HepG2 (cell line): ENCODE data around the gene MTMR10. TPM values are rescaled to one million over a fixed set of nuclear protein-coding genes. Genes with fewer than 3 reads are reported as not detected.

Source experiments
- ATAC-seq: fragments of 200-7000 bp; cut with Tn5 transposase; 3 replicates; pipeline ENCODE4 v1.9.1; 2020; ENCODE audit warnings: mild to moderate bottlenecking, moderate library complexity
- BruUV-seq: library from RNA; stranded (reverse); fragments of 400-500 nt; replicated peaks from 2 replicates; lab custom pipeline; 2021; lab: Mats Ljungman, UMichigan
- CTCF ChIA-PET: fragments of 300-600 bp; formaldehyde crosslinking; extraction: SDS; loops from one replicate; lab custom pipeline; 2021; ENCODE audit warnings: low total read pairs, inconsistent platforms, low intra/inter-chr PET ratio; lab: Yijun Ruan, JAX
- POLR2A ChIA-PET: fragments of 350-600 bp; sonication (Branson Sonifier 250); formaldehyde crosslinking; loops from one replicate; lab custom pipeline; 2020; ENCODE audit warnings: antibody characterized with exemption, inconsistent platforms; lab: Yijun Ruan, JAX
- DNase-seq: peaks from one replicate; pipeline ENCODE4 v3.0.0-alpha.2; 2015; ENCODE audit warnings: low spot score
- FAIRE-seq: peaks from 3 replicates; lab custom pipeline; 2011; peaks lifted over from hg19 to GRCh38; lab: Jason Lieb, UNC
- H2AFZ ChIP-seq: one replicate; pipeline ENCODE4 v1.6.1; 2011; ENCODE audit warnings: low read length, inconsistent platforms
- H3K27ac ChIP-seq: fragments of 300-600 bp; 3 replicates; pipeline ENCODE4 v1.8.0; 2011; ENCODE audit warnings: mixed run types, mild to moderate bottlenecking, mixed read lengths, low read length, inconsistent platforms; ENCODE audit not compliant: insufficient read depth; ENCODE audit errors: extremely low read length
- H3K27me3 ChIP-seq, 2 experiments: fragments of 200-600 bp in 1 of 2; 2 replicates in 1 of 2; 3 replicates in 1 of 2; pipeline versions ENCODE4 v1.6.0 to v1.8.0; 2011; ENCODE audit warnings: low read length in 2 of 2, mild to moderate bottlenecking in 2 of 2, moderate library complexity in 2 of 2, inconsistent platforms in 1 of 2; ENCODE audit not compliant: insufficient read depth in 2 of 2, control insufficient read depth in 1 of 2
- H3K36me3 ChIP-seq, 2 experiments: fragments of 200-600 bp in 1 of 2; replicated peaks in 1 of 2; 2 replicates in 1 of 2; 3 replicates in 1 of 2; pipeline versions ENCODE4 v1.5.1 to v1.8.0; 2011; ENCODE audit warnings: low read length in 2 of 2, inconsistent platforms in 1 of 2; ENCODE audit not compliant: insufficient read depth in 2 of 2, control insufficient read depth in 1 of 2
- H3K4me1 ChIP-seq: 2 replicates; pipeline ENCODE4 v1.5.1; 2012; ENCODE audit warnings: low read length, inconsistent platforms; ENCODE audit not compliant: insufficient read depth
- H3K4me2 ChIP-seq: 2 replicates; pipeline ENCODE4 v1.6.0; 2011; ENCODE audit warnings: low read depth, low read length, inconsistent platforms
- H3K4me3 ChIP-seq, 3 experiments: fragments of 200-600 bp in 1 of 3; sonication (generic), shearing (Covaris generic) in 1 of 3; replicated peaks in 1 of 3; 2 replicates each; pipeline ENCODE4 v1.5.1; 2011 to 2016; ENCODE audit warnings: low read length in 3 of 3, inconsistent platforms in 2 of 3, low read depth in 2 of 3, mild to moderate bottlenecking in 2 of 3, control low read depth in 1 of 3, mixed read lengths in 1 of 3; ENCODE audit not compliant: insufficient read depth in 1 of 3
- H3K79me2 ChIP-seq: one replicate; pipeline ENCODE4 v1.6.1; 2011; ENCODE audit warnings: low read length, inconsistent platforms; ENCODE audit not compliant: insufficient read depth
- H3K9ac ChIP-seq: 2 replicates; pipeline ENCODE4 v1.6.0; 2011; ENCODE audit warnings: mild to moderate bottlenecking, low read depth, low read length, inconsistent platforms; ENCODE audit not compliant: insufficient read depth
- H3K9me3 ChIP-seq: 2 replicates; pipeline ENCODE4 v1.5.1; 2012; ENCODE audit warnings: mild to moderate bottlenecking, low read length
- H4K20me1 ChIP-seq: 2 replicates; pipeline ENCODE4 v1.6.0; 2011; ENCODE audit warnings: inconsistent platforms, mild to moderate bottlenecking, low read length, moderate library complexity; ENCODE audit not compliant: insufficient read depth
- MEIS2 ChIP-seq: sonication (generic); formaldehyde crosslinking; IDR thresholded peaks from 2 replicates; pipeline ENCODE4 v1.9.0; 2021; ENCODE audit warnings: mild to moderate bottlenecking, missing genetic modification reagents
- TCF12 ChIP-seq, 2 experiments: fragments of 450-650 bp in 1 of 2; sonication (generic) in 1 of 2; formaldehyde crosslinking in 1 of 2; IDR thresholded peaks; 2 replicates each; pipeline versions ENCODE4 v1.6.1 to v1.8.0; 2017 to 2022; ENCODE audit warnings: antibody characterized with exemption in 1 of 2, mild to moderate bottlenecking in 1 of 2, missing genetic modification reagents in 1 of 2, moderate library complexity in 1 of 2
- WGBS: methylation state at CpG from one replicate; pipeline ENCODE4 v1.1.6; 2017; ENCODE audit warnings: low lambda C conversion rate; 5-methylcytosine and 5-hydroxymethylcytosine counted together
- in situ Hi-C: cut with HindIII; loops from 2 replicates; pipeline ENCODE4 v1.10.0; 2017; ENCODE audit warnings: low pct_unique_long_range_greater_than_20kb; ENCODE audit not compliant: extremely low pct_ligation_motif_present
- intact Hi-C: fragments of 100-400 bp; cut with micrococcal nuclease; formaldehyde crosslinking; loops from one replicate; pipeline ENCODE4 v1.10.0; 2022; ENCODE audit not compliant: unreplicated experiment
- polyA plus RNA-seq, 8 experiments: library from polyadenylated mRNA; depleted of rRNA in 3 of 8; stranded (reverse) in 7 of 8; unstranded in 1 of 8; fragments of >200 nt; fragmentation: Illumina TruSeq in 4 of 8; extraction: Trizol in 4 of 8; gene quantifications; 2 replicates each; pipeline versions ENCODE4 v1.2.1 to v1.2.3, GENCODE V29; 2011 to 2016; ENCODE audit warnings: low read depth in 4 of 8, missing spikeins in 1 of 8, mixed read lengths in 1 of 8; ENCODE audit not compliant: insufficient read depth in 1 of 8
- total RNA-seq, 5 experiments: library from RNA; depleted of rRNA; stranded (reverse); fragments of >200 nt; fragmentation: Illumina TruSeq; extraction: Trizol; gene quantifications; 2 replicates each; pipeline ENCODE4 v1.2.3, GENCODE V29; 2016; ENCODE audit warnings: low read depth in 1 of 5
- TF ChIP-seq, protein P1 (sequence below): sonication (generic); formaldehyde crosslinking; IDR thresholded peaks from 2 replicates; pipeline ENCODE4 v1.5.1; 2020; ENCODE audit warnings: mild to moderate bottlenecking, moderate library complexity, missing genetic modification reagents
- TF ChIP-seq, protein P2 (sequence below): sonication (generic); formaldehyde crosslinking; IDR thresholded peaks from 2 replicates; pipeline ENCODE4 v1.4.0; 2020; ENCODE audit warnings: missing genetic modification reagents

Gene MTMR10
- total and polyA plus RNA-seq, 2 of the 13 experiments (the other 11 are each of a cell fraction or from before 2014, with no cell fraction given): 10.2 to 17.4 TPM

DNA sequence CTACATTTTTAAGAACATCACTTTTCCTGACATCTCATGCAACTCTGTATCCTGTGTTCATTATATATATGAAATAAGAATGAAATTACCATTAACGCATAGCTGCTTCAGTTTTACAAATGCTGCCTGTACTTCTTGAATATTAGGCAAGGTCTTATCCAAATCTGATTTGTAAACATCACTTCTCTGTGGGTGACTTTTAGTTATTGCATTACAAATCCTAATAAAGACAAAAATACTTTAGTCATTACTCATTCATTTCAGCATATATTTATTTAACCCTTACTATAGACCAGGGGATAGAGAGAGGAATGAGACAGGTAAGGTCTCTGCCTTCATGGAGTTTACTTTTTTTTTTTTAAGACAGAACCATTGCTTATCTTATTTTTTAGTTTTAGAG, 36.8 kb downstream of the MTMR10 start:
- Histone ChIP-seq H3K79me2 (no peaks in the 10 kb centered on the region), H3K27ac (no peak overlapping the region), H3K4me3 (no peak overlapping the region), H3K27me3 (no peaks in the 10 kb centered on the region), H3K9ac (no peak overlapping the region), H3K9me3 (no peaks in the 10 kb centered on the region), H3K4me1 (no peaks in the 10 kb centered on the region), H3K36me3 (peaks cover 30 to 88% of the 10 kb centered on the region in 2 experiments), H4K20me1 (no peaks in the 10 kb centered on the region), H2AFZ (no peak overlapping the region), H3K4me2 (no peak overlapping the region)
- no peak for DNase-seq
- WGBS: 100% methylated on average over 1 of the region's 1 CpG
- ChIA-PET POLR2A (no interaction called here), CTCF (no interaction called here)
- TF ChIP-seq MEIS2 (CRISPR knock-in tag) (no peak), TCF12 (IDR thresholded peaks at IDR 0.05) (no peak), TCF12 (CRISPR knock-in tag; IDR thresholded peaks at IDR 0.05) (no peak)
- TF ChIP-seq, protein P1, sequence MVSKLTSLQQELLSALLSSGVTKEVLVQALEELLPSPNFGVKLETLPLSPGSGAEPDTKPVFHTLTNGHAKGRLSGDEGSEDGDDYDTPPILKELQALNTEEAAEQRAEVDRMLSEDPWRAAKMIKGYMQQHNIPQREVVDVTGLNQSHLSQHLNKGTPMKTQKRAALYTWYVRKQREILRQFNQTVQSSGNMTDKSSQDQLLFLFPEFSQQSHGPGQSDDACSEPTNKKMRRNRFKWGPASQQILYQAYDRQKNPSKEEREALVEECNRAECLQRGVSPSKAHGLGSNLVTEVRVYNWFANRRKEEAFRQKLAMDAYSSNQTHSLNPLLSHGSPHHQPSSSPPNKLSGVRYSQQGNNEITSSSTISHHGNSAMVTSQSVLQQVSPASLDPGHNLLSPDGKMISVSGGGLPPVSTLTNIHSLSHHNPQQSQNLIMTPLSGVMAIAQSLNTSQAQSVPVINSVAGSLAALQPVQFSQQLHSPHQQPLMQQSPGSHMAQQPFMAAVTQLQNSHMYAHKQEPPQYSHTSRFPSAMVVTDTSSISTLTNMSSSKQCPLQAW (CRISPR knock-in tag): no peak
- TF ChIP-seq, protein P2, sequence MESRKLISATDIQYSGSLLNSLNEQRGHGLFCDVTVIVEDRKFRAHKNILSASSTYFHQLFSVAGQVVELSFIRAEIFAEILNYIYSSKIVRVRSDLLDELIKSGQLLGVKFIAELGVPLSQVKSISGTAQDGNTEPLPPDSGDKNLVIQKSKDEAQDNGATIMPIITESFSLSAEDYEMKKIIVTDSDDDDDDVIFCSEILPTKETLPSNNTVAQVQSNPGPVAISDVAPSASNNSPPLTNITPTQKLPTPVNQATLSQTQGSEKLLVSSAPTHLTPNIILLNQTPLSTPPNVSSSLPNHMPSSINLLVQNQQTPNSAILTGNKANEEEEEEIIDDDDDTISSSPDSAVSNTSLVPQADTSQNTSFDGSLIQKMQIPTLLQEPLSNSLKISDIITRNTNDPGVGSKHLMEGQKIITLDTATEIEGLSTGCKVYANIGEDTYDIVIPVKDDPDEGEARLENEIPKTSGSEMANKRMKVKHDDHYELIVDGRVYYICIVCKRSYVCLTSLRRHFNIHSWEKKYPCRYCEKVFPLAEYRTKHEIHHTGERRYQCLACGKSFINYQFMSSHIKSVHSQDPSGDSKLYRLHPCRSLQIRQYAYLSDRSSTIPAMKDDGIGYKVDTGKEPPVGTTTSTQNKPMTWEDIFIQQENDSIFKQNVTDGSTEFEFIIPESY (CRISPR knock-in tag): no peak
- ATAC-seq: no peak
- intact Hi-C loops (no loop called here), in situ Hi-C loops (no loop called here)
- FAIRE-seq: no peak
- no TSS peak for BruUV-seq
